Astrocyte (in vitro differentiated cells and primary cell): Measurements from ENCODE around the gene KLHDC8B. TPM values are rescaled to one million over a fixed set of nuclear protein-coding genes. Genes with fewer than 3 reads are reported as not detected.

Experiments used
- DNase-seq: peaks from one replicate; pipeline ENCODE4 v3.0.0-alpha.2; 2010; ENCODE audit warnings: low read depth
- FAIRE-seq: peaks from 2 replicates; lab custom pipeline; 2011; peaks lifted over from hg19 to GRCh38; lab: Jason Lieb, UNC
- H2AFZ ChIP-seq: 2 replicates; pipeline ENCODE4 v1.6.0; 2012; ENCODE audit warnings: low read depth, low read length, inconsistent platforms
- H3K27ac ChIP-seq: 2 replicates; pipeline ENCODE4 v1.5.1; 2011; ENCODE audit warnings: low read depth, low read length, inconsistent platforms
- H3K27me3 ChIP-seq: 2 replicates; pipeline ENCODE4 v1.6.0; 2011; ENCODE audit warnings: low read length, inconsistent platforms; ENCODE audit not compliant: insufficient read depth
- H3K36me3 ChIP-seq: 2 replicates; pipeline ENCODE4 v1.5.1; 2011; ENCODE audit warnings: low read length, inconsistent platforms; ENCODE audit not compliant: insufficient read depth
- H3K4me1 ChIP-seq: 2 replicates; pipeline ENCODE4 v1.5.1; 2011; ENCODE audit warnings: low read length, inconsistent platforms; ENCODE audit not compliant: insufficient read depth
- H3K4me2 ChIP-seq: 2 replicates; pipeline ENCODE4 v1.6.0; 2012; ENCODE audit warnings: low read length, inconsistent platforms
- H3K4me3 ChIP-seq: 2 replicates; pipeline ENCODE4 v1.5.1; 2011; ENCODE audit warnings: low read depth, mild to moderate bottlenecking, low read length, inconsistent platforms; ENCODE audit not compliant: insufficient read depth
- H3K79me2 ChIP-seq: 2 replicates; pipeline ENCODE4 v1.6.0; 2012; ENCODE audit warnings: mild to moderate bottlenecking, low read length, inconsistent platforms; ENCODE audit not compliant: insufficient read depth
- H3K9ac ChIP-seq: 2 replicates; pipeline ENCODE4 v1.6.0; 2012; ENCODE audit warnings: mild to moderate bottlenecking, low read length, inconsistent platforms
- H3K9me3 ChIP-seq: 2 replicates; pipeline ENCODE4 v1.5.1; 2012; ENCODE audit warnings: low read depth, mild to moderate bottlenecking, low read length, inconsistent platforms; ENCODE audit not compliant: insufficient read depth
- H4K20me1 ChIP-seq: 2 replicates; pipeline ENCODE4 v1.6.0; 2012; ENCODE audit warnings: low read length, inconsistent platforms; ENCODE audit not compliant: insufficient read depth
- H3K27ac Mint-ChIP-seq: one replicate; pipeline ENCODE4 v1.8.0; 2021; ENCODE audit warnings: mild to moderate bottlenecking, mixed read lengths; ENCODE audit not compliant: unreplicated experiment
- H3K27me3 Mint-ChIP-seq: one replicate; pipeline ENCODE4 v1.8.0; 2021; ENCODE audit warnings: low read depth, mixed read lengths; ENCODE audit not compliant: unreplicated experiment
- H3K36me3 Mint-ChIP-seq: one replicate; pipeline ENCODE4 v1.8.0; 2021; ENCODE audit warnings: low read depth, mixed read lengths; ENCODE audit not compliant: unreplicated experiment
- H3K4me1 Mint-ChIP-seq: one replicate; pipeline ENCODE4 v1.8.0; 2021; ENCODE audit warnings: low read depth, mixed read lengths; ENCODE audit not compliant: unreplicated experiment
- H3K4me3 Mint-ChIP-seq: one replicate; pipeline ENCODE4 v1.8.0; 2021; ENCODE audit warnings: mild to moderate bottlenecking, moderate library complexity, mixed read lengths; ENCODE audit not compliant: unreplicated experiment
- H3K9me3 Mint-ChIP-seq: one replicate; pipeline ENCODE4 v1.8.0; 2021; ENCODE audit warnings: mild to moderate bottlenecking, mixed read lengths; ENCODE audit not compliant: unreplicated experiment
- CTCF ChIP-seq: IDR thresholded peaks from 2 replicates; pipeline ENCODE4 v1.5.1; 2011; ENCODE audit warnings: low read depth, mild to moderate bottlenecking, inconsistent platforms, low read length, moderate library complexity; ENCODE audit not compliant: insufficient read depth
- EZH2 ChIP-seq: IDR thresholded peaks from 2 replicates; pipeline ENCODE4 v1.6.1; 2012; ENCODE audit warnings: mild to moderate bottlenecking, low read length, inconsistent platforms; ENCODE audit not compliant: insufficient read depth
- total RNA-seq: library from RNA; stranded (reverse); gene quantifications from 2 replicates; pipeline ENCODE4 v1.2.1, GENCODE V29; 2021

The KLHDC8B gene
- total RNA-seq, 1 donor from 2014 or later, result 31.6 TPM

- Histone ChIP-seq H3K9ac (peak within 1 kb of the TSS; percentile 89), H3K4me3 (peak within 1 kb of the TSS; percentile 72), H3K4me2 (peak within 1 kb of the TSS; percentile 86), H3K27ac (peak within 1 kb of the TSS; percentile 47), H3K27me3 (no peaks in the 10 kb centered on the region), H3K79me2 (peaks cover 30% of the 10 kb centered on the region), H3K9me3 (no peaks in the 10 kb centered on the region), H2AFZ (peak within 1 kb of the TSS; percentile 97), H3K36me3 (peaks cover 6% of the 10 kb centered on the region), H4K20me1 (peaks cover 18% of the 10 kb centered on the region), H3K4me1 (peaks cover 17% of the 10 kb centered on the region)
- FAIRE-seq (no peak), DNase-seq (peak; percentile 16)
- Mint-ChIP-seq H3K27me3 (no peaks in the 10 kb centered on the region), H3K4me3 (peak within 1 kb of the TSS; percentile 95), H3K4me1 (peaks cover 11% of the 10 kb centered on the region), H3K36me3 (peaks cover 9% of the 10 kb centered on the region), H3K27ac (peak within 1 kb of the TSS; percentile 91), H3K9me3 (no peaks in the 10 kb centered on the region)
- TF ChIP-seq CTCF (no peak), EZH2 (no peak)
Observed at GRCh38 chr3:49165771-49166751, 5.3 kb upstream of the KLHDC8B start, which contains the start of gene CCDC71. TSS of gene CCDC71 (minus strand) at chr3:49166331. CDS start at chr3:49164208, 2,123 bp downstream.

GRCh38 chr3:49166752-49167556 is 4.4 kb upstream of the KLHDC8B start:
- peaks cover 30% of the 10 kb centered on the region for H3K79me2 ChIP-seq
- H3K27ac Mint-ChIP-seq, result no peak overlapping the region
- H2AFZ ChIP-seq, result peak overlapping the region; percentile 97
- peak overlapping the region; percentile 86 for H3K4me2 ChIP-seq
- no peak overlapping the region for H3K27ac ChIP-seq
- H3K27me3 Mint-ChIP-seq, result no peaks in the 10 kb centered on the region
- H3K4me3 ChIP-seq, result peak overlapping the region; percentile 72
- DNase-seq (no peak), FAIRE-seq (no peak)
- peaks cover 11% of the 10 kb centered on the region for H3K4me1 Mint-ChIP-seq
- H3K9me3 ChIP-seq, result no peaks in the 10 kb centered on the region
- H3K36me3 ChIP-seq, result peaks cover 6% of the 10 kb centered on the region
- H3K27me3 ChIP-seq, result no peaks in the 10 kb centered on the region
- H3K9ac ChIP-seq, result peak overlapping the region; percentile 89
- peaks cover 9% of the 10 kb centered on the region for H3K36me3 Mint-ChIP-seq
- H3K4me1 ChIP-seq, result peaks cover 23% of the 10 kb centered on the region
- no peak for TF ChIP-seq EZH2
- TF ChIP-seq CTCF, result no peak
- H3K4me3 Mint-ChIP-seq, result peak overlapping the region; percentile 88
- H3K9me3 Mint-ChIP-seq, result no peaks in the 10 kb centered on the region
- H4K20me1 ChIP-seq, result peaks cover 14% of the 10 kb centered on the region
